SK-N-SH (cell line): Measurements from ENCODE around the gene FOXR1. TPM values are rescaled to one million over a fixed set of nuclear protein-coding genes. Genes with fewer than 3 reads are reported as not detected.

Experiments
- CTCF ChIA-PET: fragments of 300-600, 350-600 bp; formaldehyde crosslinking; extraction: SDS; loops from one replicate; lab custom pipeline; 2021; lab: Yijun Ruan, JAX
- POLR2A ChIA-PET: fragments of 350-600 bp; sonication (Branson Sonifier 250); formaldehyde crosslinking; extraction: SDS; loops from one replicate; lab custom pipeline; 2020; ENCODE audit warnings: antibody characterized with exemption, inconsistent platforms; lab: Yijun Ruan, JAX
- DNase-seq: peaks from one replicate; pipeline ENCODE4 v3.0.0; 2012
- H2AFZ ChIP-seq: fragments of 200-600 bp; sonication (generic); 2 replicates; pipeline ENCODE4 v1.8.1; 2016; ENCODE audit warnings: antibody characterized with exemption, mild to moderate bottlenecking, low read depth
- H3F3A ChIP-seq: fragments of 200-600 bp; sonication (generic); replicated peaks from 2 replicates; pipeline ENCODE3; 2016; ENCODE audit warnings: antibody characterized with exemption, mild to moderate bottlenecking; ENCODE audit not compliant: insufficient read depth
- H3K27ac ChIP-seq, 2 experiments: fragments of 200-500 bp in 1 of 2; fragments of 200-600 bp in 1 of 2; sonication (Bioruptor generic) in 1 of 2; sonication (generic), shearing (Covaris generic) in 1 of 2; 2 replicates each; pipeline versions ENCODE4 v1.5.1 to v1.6.1; 2014 to 2016; ENCODE audit warnings: low read depth in 2 of 2, inconsistent platforms in 1 of 2, low read length in 1 of 2, mild to moderate bottlenecking in 1 of 2, mixed read lengths in 1 of 2
- H3K27me3 ChIP-seq: fragments of 200-600 bp; sonication (generic), shearing (Covaris generic); 2 replicates; pipeline ENCODE4 v1.6.1; 2016; ENCODE audit warnings: mixed run types; ENCODE audit not compliant: insufficient read depth
- H3K36me3 ChIP-seq, 2 experiments: fragments of 200-500 bp in 1 of 2; fragments of 200-600 bp in 1 of 2; sonication (Bioruptor generic) in 1 of 2; sonication (generic) in 1 of 2; replicated peaks in 1 of 2; 2 replicates each; pipeline versions ENCODE3 to v1.5.1; 2014 to 2016; ENCODE audit warnings: low read length in 1 of 2, mild to moderate bottlenecking in 1 of 2; ENCODE audit not compliant: insufficient read depth in 2 of 2, control insufficient read depth in 1 of 2
- H3K4me1 ChIP-seq, 2 experiments: fragments of 200-500 bp in 1 of 2; fragments of 200-600 bp in 1 of 2; sonication (Bioruptor generic) in 1 of 2; sonication (generic), shearing (Covaris generic) in 1 of 2; 2 replicates each; pipeline versions ENCODE4 v1.5.1 to v1.6.1; 2014 to 2016; ENCODE audit warnings: low read depth in 1 of 2, low read length in 1 of 2, mixed run types in 1 of 2; ENCODE audit not compliant: insufficient read depth in 2 of 2, control insufficient read depth in 1 of 2
- H3K4me2 ChIP-seq: fragments of 200-600 bp; sonication (generic), shearing (Covaris generic); 2 replicates; pipeline ENCODE4 v1.6.1; 2017; ENCODE audit warnings: mixed run types
- H3K4me3 ChIP-seq, 2 experiments: fragments of 200-500 bp in 1 of 2; fragments of 200-600 bp in 1 of 2; sonication (Bioruptor generic) in 1 of 2; sonication (generic), shearing (Covaris generic) in 1 of 2; 2 replicates each; pipeline versions ENCODE4 v1.5.1 to v1.8.1; 2014 to 2016; ENCODE audit warnings: low read depth in 2 of 2, inconsistent platforms in 1 of 2, low read length in 1 of 2, mild to moderate bottlenecking in 1 of 2, mixed read lengths in 1 of 2, moderate library complexity in 1 of 2
- H3K79me2 ChIP-seq: fragments of 200-600 bp; sonication (generic); 2 replicates; pipeline ENCODE4 v1.8.1; 2017; ENCODE audit warnings: mild to moderate bottlenecking; ENCODE audit not compliant: insufficient read depth
- H3K9ac ChIP-seq: fragments of 200-600 bp; sonication (generic); 2 replicates; pipeline ENCODE4 v1.6.1; 2017; ENCODE audit warnings: mixed run types
- H3K9me2 ChIP-seq: fragments of 200-600 bp; sonication (generic); 2 replicates; pipeline ENCODE4 v1.6.1; 2017; ENCODE audit warnings: mixed run types
- H3K9me3 ChIP-seq: fragments of 200-600 bp; sonication (generic); 2 replicates; pipeline ENCODE4 v1.6.1; 2017; ENCODE audit warnings: mixed run types, mild to moderate bottlenecking, moderate library complexity
- H4K20me1 ChIP-seq: fragments of 200-600 bp; sonication (generic); 2 replicates; pipeline ENCODE4 v1.6.1; 2017; ENCODE audit warnings: mild to moderate bottlenecking, mixed run types; ENCODE audit not compliant: insufficient read depth
- CHD2 ChIP-seq: fragments of 150-350 bp; IDR thresholded peaks from 2 replicates; pipeline ENCODE4 v1.6.1; 2018; ENCODE audit warnings: low read length; ENCODE audit not compliant: partially characterized antibody
- ELF1 ChIP-seq: IDR thresholded peaks from 2 replicates; pipeline ENCODE4 v1.4.0; 2012
- EP300 ChIP-seq, 2 experiments: IDR thresholded peaks; 2 replicates each; pipeline versions ENCODE4 v1.4.0 to v1.6.1; 2012; ENCODE audit warnings: borderline replicate concordance in 1 of 2, low read depth in 1 of 2, low read length in 1 of 2
- FOSL2 ChIP-seq: IDR thresholded peaks from 2 replicates; pipeline ENCODE4 v1.4.0; 2012; ENCODE audit warnings: low read depth, mild to moderate bottlenecking, moderate library complexity, borderline replicate concordance
- FOXM1 ChIP-seq: IDR thresholded peaks from 2 replicates; pipeline ENCODE4 v1.4.0; 2012; ENCODE audit warnings: low read depth, mild to moderate bottlenecking
- GABPA ChIP-seq: IDR thresholded peaks from 2 replicates; pipeline ENCODE4 v1.4.0; 2012; ENCODE audit warnings: low read depth, mild to moderate bottlenecking
- MXI1 ChIP-seq: IDR thresholded peaks from 2 replicates; pipeline ENCODE4 v1.6.1; 2012; ENCODE audit warnings: mild to moderate bottlenecking, low read depth, low read length, improper control_type of control experiment
- NFIC ChIP-seq: IDR thresholded peaks from 2 replicates; pipeline ENCODE4 v1.4.0; 2012; ENCODE audit warnings: borderline replicate concordance
- PBX3 ChIP-seq: IDR thresholded peaks from 2 replicates; pipeline ENCODE4; 2012
- POLR2AphosphoS5 ChIP-seq: IDR thresholded peaks from 2 replicates; pipeline ENCODE4 v1.6.1; 2012; ENCODE audit warnings: low read depth, low read length
- RAD21 ChIP-seq: IDR thresholded peaks from 2 replicates; pipeline ENCODE4 v1.6.1; 2012; ENCODE audit warnings: mild to moderate bottlenecking, low read length
- RXRA ChIP-seq: IDR thresholded peaks from 2 replicates; pipeline ENCODE4 v1.4.0; 2012; ENCODE audit warnings: low read depth, mild to moderate bottlenecking, borderline replicate concordance
- USF2 ChIP-seq: fragments of 150-350 bp; IDR thresholded peaks from 2 replicates; pipeline ENCODE4 v1.6.1; 2017; ENCODE audit warnings: antibody characterized with exemption, low read length, low read depth, borderline replicate concordance
- YY1 ChIP-seq: IDR thresholded peaks from 2 replicates; pipeline ENCODE4 v1.4.0; 2012; ENCODE audit warnings: low read depth, mild to moderate bottlenecking
- WGBS: methylation state at CpG from one replicate; pipeline ENCODE4 v1.1.6; 2017; ENCODE audit warnings: low lambda C conversion rate; 5-methylcytosine and 5-hydroxymethylcytosine counted together
- polyA plus RNA-seq, 3 experiments: library from polyadenylated mRNA; depleted of rRNA; stranded (reverse); fragments of >200 nt; gene quantifications; 2 replicates each; pipeline ENCODE4 v1.2.3, GENCODE V29; 2012
- TF ChIP-seq, protein P1 (sequence below): IDR thresholded peaks from 2 replicates; pipeline ENCODE4 v1.4.0; 2012; ENCODE audit warnings: low read depth, borderline replicate concordance

The FOXR1 gene
- polyA plus RNA-seq, 1 of the 3 experiments (the other 2 are of a cell fraction), result not detected

- DNase-seq, result peak; percentile 7
- CTCF ChIA-PET, result interaction anchor here (6.2 to 13.4 kb wide), 2 partner anchors 23 to 244 kb away, joined by 31 to 186 read pairs; partner anchors contain the start of gene UPK2
- WGBS, result 58% methylated on average over 4 of the region's 4 CpGs
These were observed 38.1 kb upstream of the FOXR1 start for GRCh38 chr11:118933486-118933885.

GRCh38 chr11:118935376-118935775, 36.2 kb upstream of the FOXR1 start:
- H3K27ac ChIP-seq, result no peak overlapping the region
- ChIA-PET POLR2A (no interaction called here), CTCF (interaction anchor here (1.3 to 13.4 kb wide), 3 partner anchors 11 to 246 kb away, joined by 3 to 186 read pairs (median 31); partner anchors contain the start of gene UPK2)
- H2AFZ ChIP-seq, result no peak overlapping the region
- H3K9ac ChIP-seq, result no peak overlapping the region
- no peaks in the 10 kb centered on the region for H3K27me3 ChIP-seq
- no peaks in the 10 kb centered on the region for H3K9me3 ChIP-seq
- H3K36me3 ChIP-seq, result no peaks in the 10 kb centered on the region
- H3K4me1 ChIP-seq, result peaks cover 6 to 11% of the 10 kb centered on the region in 2 experiments; a peak in 2 of 4 replicates
- no peak overlapping the region for H3K4me3 ChIP-seq
- H4K20me1 ChIP-seq, result no peaks in the 10 kb centered on the region
- no peak for DNase-seq
- H3F3A ChIP-seq, result peaks cover 13% of the 10 kb centered on the region
- TF ChIP-seq RXRA (no peak), PBX3 (no peak), GABPA (no peak)
- no peak overlapping the region for H3K4me2 ChIP-seq
- H3K9me2 ChIP-seq, result no peaks in the 10 kb centered on the region
- no peaks in the 10 kb centered on the region for H3K79me2 ChIP-seq
- 86% methylated on average over 8 of the region's 8 CpGs for WGBS

More at GRCh38 chr11:118933486-118933885, 38.1 kb upstream of the FOXR1 start:
- Histone ChIP-seq H3K27ac (no peak overlapping the region), H4K20me1 (no peaks in the 10 kb centered on the region), H3K9ac (no peak overlapping the region), H3K36me3 (no peaks in the 10 kb centered on the region), H3F3A (peaks cover 24% of the 10 kb centered on the region), H3K27me3 (no peaks in the 10 kb centered on the region), H3K79me2 (peaks cover 5% of the 10 kb centered on the region), H2AFZ (no peak overlapping the region), H3K9me2 (no peaks in the 10 kb centered on the region), H3K9me3 (no peaks in the 10 kb centered on the region)
- POLR2A ChIA-PET, result no interaction called here
- TF ChIP-seq NFIC (no peak), EP300 (IDR thresholded peaks at IDR 0.05; ENCODE audit: borderline replicate concordance in 1 of 2, low read depth in 1 of 2, low read length in 1 of 2) (no peak), GABPA (no peak), ELF1 (no peak), YY1 (no peak), MXI1 (no peak), FOSL2 (no peak), FOXM1 (no peak), POLR2AphosphoS5 (no peak), RAD21 (no peak), USF2 (no peak), CHD2 (no peak)
- TF ChIP-seq, protein P1, sequence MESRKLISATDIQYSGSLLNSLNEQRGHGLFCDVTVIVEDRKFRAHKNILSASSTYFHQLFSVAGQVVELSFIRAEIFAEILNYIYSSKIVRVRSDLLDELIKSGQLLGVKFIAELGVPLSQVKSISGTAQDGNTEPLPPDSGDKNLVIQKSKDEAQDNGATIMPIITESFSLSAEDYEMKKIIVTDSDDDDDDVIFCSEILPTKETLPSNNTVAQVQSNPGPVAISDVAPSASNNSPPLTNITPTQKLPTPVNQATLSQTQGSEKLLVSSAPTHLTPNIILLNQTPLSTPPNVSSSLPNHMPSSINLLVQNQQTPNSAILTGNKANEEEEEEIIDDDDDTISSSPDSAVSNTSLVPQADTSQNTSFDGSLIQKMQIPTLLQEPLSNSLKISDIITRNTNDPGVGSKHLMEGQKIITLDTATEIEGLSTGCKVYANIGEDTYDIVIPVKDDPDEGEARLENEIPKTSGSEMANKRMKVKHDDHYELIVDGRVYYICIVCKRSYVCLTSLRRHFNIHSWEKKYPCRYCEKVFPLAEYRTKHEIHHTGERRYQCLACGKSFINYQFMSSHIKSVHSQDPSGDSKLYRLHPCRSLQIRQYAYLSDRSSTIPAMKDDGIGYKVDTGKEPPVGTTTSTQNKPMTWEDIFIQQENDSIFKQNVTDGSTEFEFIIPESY, result no peak
- TF ChIP-seq, all 33 proteins: peak for 0
- Histone ChIP-seq H3K4me3 (no peak overlapping the region), H3K4me1 (peaks cover 5 to 13% of the 10 kb centered on the region in 2 experiments; a peak in 2 of 4 replicates), H3K4me2 (no peak overlapping the region)
